Breast epithelium (tissue), 3 donors: Measurements from ENCODE around the gene RHOV.

Source experiments
- CTCF ChIP-seq, 3 donors: fragments of 450-650 bp; IDR thresholded peaks; one replicate each; pipeline ENCODE4 v1.5.1; 2016 to 2017; ENCODE audit warnings: antibody characterized with exemption in 3 of 3, mild to moderate bottlenecking in 3 of 3, moderate library complexity in 3 of 3
- POLR2AphosphoS5 ChIP-seq, 3 donors: sonication (generic); formaldehyde crosslinking; IDR thresholded peaks; one replicate each; pipeline ENCODE4 v1.6.1; 2017; ENCODE audit warnings: antibody characterized with exemption in 3 of 3

- no peak for TF ChIP-seq CTCF (IDR thresholded peaks at IDR 0.05)
- TF ChIP-seq POLR2AphosphoS5 (IDR thresholded peaks at IDR 0.05), result no peak
Measured at GRCh38 chr15:40828447-40829036, 45.5 kb downstream of the RHOV start, which contains the start of gene PPP1R14D.
